Stimulated activated naive B cell treated with anti-CD40 and anti-IgM and Interleukin-4, amounts not matched to agents 10 μg/mL and 1 μg/mL and 100 μg/mL, for 72 hours (primary cell): ENCODE data around the gene OPCML.

Source experiments
- ATAC-seq, 2 donors: fragments of 150-1000 bp; cut with Tn5 transposase; replicated peaks; 2 replicates each; pipeline ENCODE4 v1.10.0; 2021; ENCODE audit warnings: moderate library complexity in 1 of 2
- DNase-seq: peaks from one replicate; pipeline ENCODE4 v3.0.0; 2021
- H3K27ac Mint-ChIP-seq: one replicate; pipeline ENCODE4 v1.8.0; 2022; ENCODE audit warnings: mild to moderate bottlenecking, mixed read lengths
- H3K27me3 Mint-ChIP-seq, 2 donors: one replicate each; pipeline ENCODE4 v1.8.0; 2022; ENCODE audit warnings: mixed read lengths in 2 of 2
- H3K36me3 Mint-ChIP-seq, 2 donors: one replicate each; pipeline ENCODE4 v1.8.0; 2022; ENCODE audit warnings: mixed read lengths in 2 of 2, mild to moderate bottlenecking in 1 of 2
- H3K4me1 Mint-ChIP-seq, 2 donors: one replicate each; pipeline ENCODE4 v1.8.0; 2022; ENCODE audit warnings: mixed read lengths in 2 of 2, mild to moderate bottlenecking in 1 of 2
- H3K4me3 Mint-ChIP-seq, 2 donors: one replicate each; pipeline ENCODE4 v1.8.0; 2022; ENCODE audit warnings: mild to moderate bottlenecking in 2 of 2, mixed read lengths in 2 of 2, moderate library complexity in 1 of 2
- H3K9me3 Mint-ChIP-seq, 2 donors: one replicate each; pipeline ENCODE4 v1.8.0; 2022; ENCODE audit warnings: mixed read lengths in 2 of 2, mild to moderate bottlenecking in 1 of 2

The OPCML gene

DNA sequence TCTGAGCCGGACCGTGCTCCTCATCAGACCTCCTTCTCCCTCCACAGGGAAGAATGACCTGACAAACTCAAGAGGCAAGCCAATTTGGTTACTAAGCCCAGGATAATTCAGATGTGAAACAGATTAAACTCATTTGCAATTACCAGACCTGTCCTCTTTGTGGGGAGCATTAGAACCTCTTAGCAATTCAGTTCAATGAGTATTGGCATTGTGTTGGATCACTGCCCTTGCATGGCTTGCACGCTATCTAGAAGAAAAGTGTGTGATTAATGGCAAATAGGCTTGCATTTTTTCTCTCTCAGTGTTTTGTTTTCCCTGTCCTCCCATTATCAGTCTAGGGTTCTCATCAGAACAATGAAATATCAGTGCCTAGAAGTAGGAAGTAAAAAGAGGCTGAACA lies 365.6 kb downstream of the OPCML start:
- H3K36me3 Mint-ChIP-seq = no peaks in the 10 kb centered on the region
- H3K4me3 Mint-ChIP-seq = no peak overlapping the region
- H3K9me3 Mint-ChIP-seq = no peaks in the 10 kb centered on the region
- ATAC-seq (no peak), DNase-seq (no peak)
- no peak overlapping the region for H3K27ac Mint-ChIP-seq
- no peaks in the 10 kb centered on the region for H3K4me1 Mint-ChIP-seq
- H3K27me3 Mint-ChIP-seq = peaks cover 0 to 7% of the 10 kb centered on the region in 2 donors

DNA sequence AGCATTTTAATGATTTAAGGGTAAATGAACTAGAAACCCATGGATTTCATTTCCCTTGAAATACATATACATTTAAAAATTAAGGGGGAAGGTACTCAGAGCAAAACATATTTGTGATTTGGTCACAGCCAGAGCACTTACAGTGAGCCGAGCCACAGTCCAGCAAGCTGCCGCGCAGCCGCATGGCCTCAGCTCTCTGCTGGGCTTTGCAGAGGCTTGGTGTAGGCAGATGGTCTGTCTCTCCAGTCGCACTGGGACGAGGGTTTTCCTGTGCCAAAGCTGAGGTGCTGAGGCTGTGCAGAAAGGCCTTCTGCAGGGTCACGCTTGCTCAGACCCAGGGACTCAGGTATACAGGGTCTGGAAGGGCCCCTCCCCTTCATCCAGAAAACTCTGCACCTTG lies 367.3 kb downstream of the OPCML start:
- H3K9me3 Mint-ChIP-seq = no peaks in the 10 kb centered on the region
- DNase-seq (no peak), ATAC-seq (no peak)
- H3K27ac Mint-ChIP-seq = no peak overlapping the region
- peaks cover 0 to 7% of the 10 kb centered on the region in 2 donors for H3K27me3 Mint-ChIP-seq
- no peaks in the 10 kb centered on the region for H3K4me1 Mint-ChIP-seq
- H3K36me3 Mint-ChIP-seq = no peaks in the 10 kb centered on the region
- H3K4me3 Mint-ChIP-seq = no peak overlapping the region

DNA sequence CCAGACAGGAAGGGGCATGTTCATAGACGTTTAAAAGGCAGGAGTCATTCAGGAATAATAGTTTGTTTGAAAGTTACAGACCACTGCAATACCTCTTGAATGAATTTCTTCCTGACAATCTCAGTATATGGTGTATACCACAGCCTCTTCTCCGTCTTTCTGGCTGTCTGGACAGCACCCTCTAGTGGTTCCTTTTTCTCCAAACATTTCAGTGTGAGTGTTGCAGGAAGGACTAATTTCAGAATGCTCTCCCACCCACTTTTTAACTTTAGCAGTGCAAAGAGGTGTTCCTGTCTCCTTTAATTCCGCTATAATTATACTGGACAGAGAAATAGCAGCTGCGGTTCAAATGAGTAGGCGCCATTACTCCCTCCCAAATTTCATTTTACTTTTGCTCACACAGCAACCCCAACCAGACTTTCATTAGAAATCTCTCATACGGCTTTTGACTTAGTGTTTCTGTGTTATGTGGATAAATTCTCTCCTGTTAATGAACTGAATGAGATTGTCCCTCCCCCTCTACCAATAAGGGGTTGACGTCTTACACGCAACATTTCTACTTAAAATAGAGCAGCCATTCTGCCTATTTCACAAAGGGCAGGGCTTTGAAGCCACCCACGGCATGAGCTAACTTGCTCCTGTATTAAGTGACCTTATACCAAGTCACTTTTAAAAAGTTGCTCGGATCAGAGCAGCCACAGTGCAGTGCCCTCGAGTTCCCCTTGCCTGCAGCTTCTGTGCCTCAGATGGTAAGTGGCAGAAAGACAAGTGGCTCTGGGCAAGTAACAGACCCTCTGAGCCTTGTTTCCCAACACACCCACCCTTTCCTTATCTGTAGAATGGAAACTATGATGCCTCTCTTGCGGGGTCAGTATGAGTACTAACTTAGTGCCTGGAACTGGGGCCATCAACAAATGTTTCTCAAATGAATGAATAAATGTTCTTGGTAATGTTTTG lies 368.6 kb downstream of the OPCML start:
- Mint-ChIP-seq H3K4me1 (no peaks in the 10 kb centered on the region), H3K36me3 (no peaks in the 10 kb centered on the region), H3K9me3 (no peaks in the 10 kb centered on the region), H3K27ac (no peak overlapping the region), H3K4me3 (no peak overlapping the region), H3K27me3 (peaks cover 0 to 7% of the 10 kb centered on the region in 2 donors)
- DNase-seq = no peak
- peak; percentile 64 for ATAC-seq

GRCh38 chr11:133162227-133162626 lies 370.1 kb downstream of the OPCML start:
- no peaks in the 10 kb centered on the region for H3K4me1 Mint-ChIP-seq
- H3K4me3 Mint-ChIP-seq = no peak overlapping the region
- H3K27me3 Mint-ChIP-seq = peaks cover 0 to 13% of the 10 kb centered on the region in 2 donors
- no peaks in the 10 kb centered on the region for H3K36me3 Mint-ChIP-seq
- ATAC-seq (no peak), DNase-seq (no peak)
- no peak overlapping the region for H3K27ac Mint-ChIP-seq
- no peaks in the 10 kb centered on the region for H3K9me3 Mint-ChIP-seq

- Mint-ChIP-seq H3K27me3 (peaks cover 6 to 25% of the 10 kb centered on the region in 2 donors), H3K27ac (no peak overlapping the region), H3K4me1 (no peaks in the 10 kb centered on the region), H3K4me3 (no peak overlapping the region), H3K9me3 (no peaks in the 10 kb centered on the region), H3K36me3 (no peaks in the 10 kb centered on the region)
- ATAC-seq (no peak), DNase-seq (no peak)
These were observed 371.5 kb downstream of the OPCML start for GRCh38 chr11:133160754-133161153.

DNA sequence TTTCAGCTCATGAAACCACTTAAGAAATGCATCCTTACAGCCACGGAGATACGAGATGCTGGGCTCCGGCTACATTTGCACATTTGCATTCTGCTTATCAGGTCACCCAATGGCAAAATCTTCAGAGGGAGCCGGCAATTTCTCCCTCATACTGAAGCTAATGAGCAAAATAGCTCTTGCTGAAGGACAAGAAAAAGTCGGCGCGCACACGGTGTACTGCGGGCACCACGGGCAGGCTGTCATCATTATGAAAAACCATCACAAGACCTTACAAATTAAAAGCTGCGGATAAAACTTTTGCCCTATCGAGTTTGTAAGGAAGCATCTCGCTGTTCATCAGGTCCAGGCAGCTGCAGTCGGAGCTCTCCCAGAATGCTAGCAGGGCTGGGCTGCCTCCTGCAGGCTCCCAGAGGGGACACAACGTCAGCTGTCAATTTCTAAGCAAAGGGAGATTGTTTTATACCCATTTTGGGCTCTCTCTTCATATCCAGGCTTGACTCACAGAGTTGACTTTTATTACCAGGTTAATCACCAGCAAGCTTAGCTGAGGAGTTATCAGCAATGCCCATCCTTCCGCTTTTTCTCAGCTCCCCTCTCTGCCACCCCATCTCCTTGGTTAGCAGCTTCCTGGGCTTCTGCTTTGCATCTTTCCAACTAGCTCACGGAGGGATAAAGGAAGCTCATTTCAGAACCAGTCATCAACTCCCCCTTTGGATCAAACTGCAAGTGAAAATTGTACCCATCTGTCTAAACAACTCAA lies 375.1 kb downstream of the OPCML start:
- no peak overlapping the region for H3K27ac Mint-ChIP-seq
- H3K27me3 Mint-ChIP-seq = peaks cover 12 to 28% of the 10 kb centered on the region in 2 donors
- no peaks in the 10 kb centered on the region for H3K9me3 Mint-ChIP-seq
- H3K4me3 Mint-ChIP-seq = no peak overlapping the region
- ATAC-seq (no peak), DNase-seq (no peak)
- no peaks in the 10 kb centered on the region for H3K4me1 Mint-ChIP-seq
- no peaks in the 10 kb centered on the region for H3K36me3 Mint-ChIP-seq

- Mint-ChIP-seq H3K27me3 (peaks cover 12 to 24% of the 10 kb centered on the region in 2 donors), H3K27ac (no peak overlapping the region), H3K9me3 (no peaks in the 10 kb centered on the region), H3K4me1 (no peaks in the 10 kb centered on the region), H3K36me3 (no peaks in the 10 kb centered on the region), H3K4me3 (no peak overlapping the region)
- DNase-seq (no peak), ATAC-seq (no peak)
These were observed 377.5 kb downstream of the OPCML start for GRCh38 chr11:133154781-133155180.

- no peak for ATAC-seq
- Mint-ChIP-seq H3K4me1 (no peaks in the 10 kb centered on the region), H3K4me3 (no peak overlapping the region), H3K27me3 (peaks cover 12 to 24% of the 10 kb centered on the region in 2 donors), H3K9me3 (no peaks in the 10 kb centered on the region), H3K27ac (no peak overlapping the region), H3K36me3 (no peaks in the 10 kb centered on the region)
- no peak for DNase-seq
These were observed 378.2 kb downstream of the OPCML start for GRCh38 chr11:133154076-133154475.

GRCh38 chr11:133153031-133153430 lies 379.3 kb downstream of the OPCML start:
- H3K4me3 Mint-ChIP-seq = no peak overlapping the region
- H3K27me3 Mint-ChIP-seq = peaks cover 12 to 24% of the 10 kb centered on the region in 2 donors
- H3K36me3 Mint-ChIP-seq = no peaks in the 10 kb centered on the region
- ATAC-seq (no peak), DNase-seq (no peak)
- no peak overlapping the region for H3K27ac Mint-ChIP-seq
- no peaks in the 10 kb centered on the region for H3K9me3 Mint-ChIP-seq
- H3K4me1 Mint-ChIP-seq = no peaks in the 10 kb centered on the region

DNA sequence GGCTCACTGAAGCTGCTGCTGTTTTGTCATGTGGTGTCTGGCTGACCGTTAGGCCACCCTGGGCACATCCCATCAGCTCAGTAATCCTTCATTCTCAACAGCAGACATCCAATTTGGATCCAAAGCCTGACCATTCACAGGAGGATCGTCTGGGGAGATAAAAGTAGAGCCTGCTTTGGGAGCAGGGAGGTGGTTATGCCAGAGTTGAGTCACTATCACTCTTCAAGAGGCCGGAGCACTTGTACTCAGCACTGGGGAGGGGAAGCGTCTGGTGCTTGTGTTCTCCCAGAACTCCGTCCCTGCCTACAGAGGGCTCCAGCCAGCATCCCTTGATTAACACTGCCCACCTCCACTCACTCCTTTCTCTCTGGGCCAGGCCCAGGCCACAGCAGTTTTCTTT lies 382.6 kb downstream of the OPCML start:
- no peak overlapping the region for H3K4me3 Mint-ChIP-seq
- no peaks in the 10 kb centered on the region for H3K36me3 Mint-ChIP-seq
- DNase-seq (no peak), ATAC-seq (no peak)
- H3K4me1 Mint-ChIP-seq = no peaks in the 10 kb centered on the region
- H3K27ac Mint-ChIP-seq = no peak overlapping the region
- no peaks in the 10 kb centered on the region for H3K9me3 Mint-ChIP-seq
- H3K27me3 Mint-ChIP-seq = no peaks in the 10 kb centered on the region

GRCh38 chr11:133147625-133148024 lies 384.7 kb downstream of the OPCML start:
- Mint-ChIP-seq H3K27me3 (no peaks in the 10 kb centered on the region), H3K36me3 (no peaks in the 10 kb centered on the region), H3K27ac (no peak overlapping the region), H3K4me1 (no peaks in the 10 kb centered on the region), H3K4me3 (no peak overlapping the region), H3K9me3 (no peaks in the 10 kb centered on the region)
- ATAC-seq (no peak), DNase-seq (no peak)

DNA sequence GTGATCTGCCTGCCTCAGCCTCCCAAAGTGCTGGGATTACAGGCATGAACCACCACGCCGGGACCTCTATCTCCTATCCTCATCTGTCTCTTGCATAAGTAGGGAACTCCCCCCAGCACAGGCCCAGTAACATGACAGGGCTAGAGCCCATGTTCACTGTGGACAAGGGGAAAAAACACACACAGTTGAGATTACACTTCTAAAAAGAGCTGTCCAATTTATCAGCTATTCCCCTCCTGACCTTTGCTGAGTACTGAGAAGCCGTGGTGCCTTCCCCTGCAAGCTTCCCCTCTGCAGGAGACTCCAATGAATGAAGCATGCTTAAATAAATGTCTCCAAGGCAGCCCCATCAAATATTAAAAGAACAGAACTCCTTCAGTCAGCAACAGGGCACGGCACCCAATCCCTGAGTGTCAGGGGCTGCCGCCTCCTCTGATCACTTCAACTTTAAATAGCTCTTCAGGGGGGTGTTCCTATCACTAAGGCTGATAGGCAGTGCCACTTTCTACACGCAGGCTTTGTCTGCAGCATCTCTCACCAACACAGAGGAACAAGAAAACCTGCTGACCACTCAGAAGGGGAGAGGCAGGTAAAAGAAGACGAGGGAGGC lies 385.5 kb downstream of the OPCML start:
- Mint-ChIP-seq H3K27ac (no peak overlapping the region), H3K4me3 (no peak overlapping the region), H3K27me3 (no peaks in the 10 kb centered on the region), H3K36me3 (no peaks in the 10 kb centered on the region), H3K9me3 (no peaks in the 10 kb centered on the region), H3K4me1 (no peaks in the 10 kb centered on the region)
- no peak for DNase-seq
- ATAC-seq = no peak

GRCh38 chr11:133137939-133138338 lies 394.4 kb downstream of the OPCML start:
- Mint-ChIP-seq H3K4me3 (no peak overlapping the region), H3K36me3 (no peaks in the 10 kb centered on the region), H3K9me3 (peaks cover 0 to 3% of the 10 kb centered on the region in 2 donors), H3K27me3 (peaks cover 11 to 14% of the 10 kb centered on the region in 2 donors), H3K27ac (no peak overlapping the region), H3K4me1 (no peaks in the 10 kb centered on the region)
- ATAC-seq = no peak
- no peak for DNase-seq

DNA sequence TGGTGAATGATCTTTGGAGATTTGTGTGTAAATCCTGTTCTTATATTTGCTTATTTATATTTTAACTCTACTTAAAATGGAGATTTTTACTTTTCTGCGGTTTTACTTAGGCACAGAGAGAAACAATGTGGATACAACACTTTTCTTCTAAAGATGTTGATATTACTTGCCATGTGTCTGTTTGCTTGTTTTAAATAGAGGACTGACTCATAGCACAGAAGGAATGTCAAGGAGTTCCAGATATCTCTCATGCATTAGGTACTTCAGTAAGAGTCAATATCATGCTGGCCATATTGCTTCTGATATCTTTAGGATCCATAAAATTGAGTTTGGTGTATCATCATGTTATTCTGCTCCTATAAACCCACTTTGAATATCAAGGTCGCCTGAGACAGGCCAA lies 395.0 kb downstream of the OPCML start:
- H3K36me3 Mint-ChIP-seq = no peaks in the 10 kb centered on the region
- no peak overlapping the region for H3K27ac Mint-ChIP-seq
- H3K4me1 Mint-ChIP-seq = no peaks in the 10 kb centered on the region
- ATAC-seq = no peak
- H3K9me3 Mint-ChIP-seq = peaks cover 0 to 3% of the 10 kb centered on the region in 2 donors
- H3K4me3 Mint-ChIP-seq = no peak overlapping the region
- no peak for DNase-seq
- peaks cover 11 to 14% of the 10 kb centered on the region in 2 donors for H3K27me3 Mint-ChIP-seq
